GM23248 (cell line): ENCODE results near the gene CTBP2. TPM values are rescaled to one million over a fixed set of nuclear protein-coding genes. Genes with fewer than 3 reads are reported as not detected.

Experiments used
- DNase-seq: peaks from one replicate; pipeline ENCODE4 v3.0.0-alpha.2; 2015
- H2AFZ ChIP-seq: fragments of 200-600 bp; sonication (generic); 2 replicates; pipeline ENCODE4 v1.6.1; 2016; ENCODE audit warnings: antibody characterized with exemption
- H3F3A ChIP-seq: fragments of 200-600 bp; sonication (generic); 2 replicates; pipeline ENCODE4 v1.6.1; 2016; ENCODE audit warnings: mild to moderate bottlenecking, antibody characterized with exemption, mixed run types; ENCODE audit not compliant: insufficient read depth
- H3K27ac ChIP-seq: fragments of 200-600 bp; sonication (generic); 2 replicates; pipeline ENCODE4 v1.5.1; 2016; ENCODE audit warnings: mild to moderate bottlenecking
- H3K27me3 ChIP-seq: fragments of 200-600 bp; sonication (generic); replicated peaks from 2 replicates; pipeline ENCODE4 v1.6.1; 2016; ENCODE audit warnings: mild to moderate bottlenecking; ENCODE audit not compliant: insufficient read depth
- H3K36me3 ChIP-seq: fragments of 200-600 bp; sonication (generic); 2 replicates; pipeline ENCODE4 v1.6.1; 2016; ENCODE audit warnings: low read depth, mild to moderate bottlenecking
- H3K4me1 ChIP-seq: fragments of 200-600 bp; sonication (generic); 2 replicates; pipeline ENCODE4 v1.6.1; 2016; ENCODE audit warnings: mild to moderate bottlenecking; ENCODE audit not compliant: insufficient read depth
- H3K4me2 ChIP-seq: fragments of 200-600 bp; sonication (generic); one replicate; pipeline ENCODE4 v1.6.1; 2016; ENCODE audit warnings: mild to moderate bottlenecking; ENCODE audit not compliant: unreplicated experiment
- H3K4me3 ChIP-seq: fragments of 200-600 bp; sonication (generic); 2 replicates; pipeline ENCODE4 v1.5.1; 2016; ENCODE audit warnings: mild to moderate bottlenecking
- H3K79me2 ChIP-seq: fragments of 200-600 bp; sonication (generic); 2 replicates; pipeline ENCODE4 v1.6.1; 2016; ENCODE audit warnings: mild to moderate bottlenecking; ENCODE audit not compliant: insufficient read depth
- H3K9ac ChIP-seq: fragments of 200-600 bp; sonication (generic); 2 replicates; pipeline ENCODE4 v1.6.1; 2016; ENCODE audit warnings: mild to moderate bottlenecking
- H3K9me2 ChIP-seq: fragments of 200-600 bp; sonication (generic); 2 replicates; pipeline ENCODE4 v1.6.1; 2016; ENCODE audit warnings: mixed run types, mild to moderate bottlenecking, moderate library complexity; ENCODE audit not compliant: insufficient read depth
- H3K9me3 ChIP-seq: fragments of 200-600 bp; sonication (generic); one replicate; pipeline ENCODE4 v1.6.1; 2017; ENCODE audit warnings: low read depth
- H4K20me1 ChIP-seq: fragments of 200-600 bp; sonication (generic); 2 replicates; pipeline ENCODE4 v1.6.0; 2016; ENCODE audit not compliant: insufficient read depth
- EZH2 ChIP-seq: fragments of 200-600 bp; sonication (generic); IDR thresholded peaks from 2 replicates; pipeline ENCODE4 v1.6.1; 2018; ENCODE audit warnings: antibody characterized with exemption, mild to moderate bottlenecking; ENCODE audit not compliant: insufficient read depth, poor library complexity, severe bottlenecking
- EZH2phosphoT487 ChIP-seq: fragments of 200-600 bp; sonication (generic); IDR thresholded peaks from 2 replicates; pipeline ENCODE4 v1.6.1; 2018; ENCODE audit warnings: antibody characterized with exemption, moderate library complexity, mild to moderate bottlenecking, low read depth; ENCODE audit not compliant: insufficient read depth
- WGBS, 2 experiments: methylation state at CpG; one replicate each; pipeline ENCODE4 v1.1.6; 2015 to 2017; ENCODE audit warnings: low lambda C conversion rate in 2 of 2, low coverage in 1 of 2; ENCODE audit errors: missing lambda C conversion rate in 2 of 2; 5-methylcytosine and 5-hydroxymethylcytosine counted together
- in situ Hi-C: fragments of 300-500 bp; cut with MboI; formaldehyde crosslinking; loops from 2 replicates; pipeline ENCODE4 v1.15.0; 2020
- polyA plus RNA-seq: library from polyadenylated mRNA; unstranded; fragments of >200 nt; fragmentation: Nextera tagmentation; extraction: Ambion mirVana; gene quantifications from 2 replicates; pipeline ENCODE4 v1.2.1, GENCODE V29; 2016
- total RNA-seq: library from RNA; depleted of rRNA; stranded (reverse); fragments of >200 nt; shearing (Covaris generic); gene quantifications from 2 replicates; pipeline ENCODE4 v1.2.3, GENCODE V29; 2014

Gene CTBP2
- total and polyA plus RNA-seq, 2 experiments from 2014 or later: 52.0 to 65.5 TPM

GRCh38 chr10:125018576-125019143 is 141.7 kb downstream of the CTBP2 start:
- Histone ChIP-seq H3K27ac (no peak overlapping the region), H3K9me2 (no peaks in the 10 kb centered on the region), H3F3A (no peaks in the 10 kb centered on the region), H2AFZ (no peak overlapping the region), H3K4me1 (no peaks in the 10 kb centered on the region), H4K20me1 (peaks cover 7% of the 10 kb centered on the region; the same call in 1 of the 2 replicates), H3K9ac (no peak overlapping the region), H3K79me2 (peaks cover 100% of the 10 kb centered on the region), H3K4me3 (no peak overlapping the region), H3K36me3 (0 out of 2 replicates have a peak, but pooled peaks cover 4% of the 10 kb centered on the region), H3K27me3 (no peaks in the 10 kb centered on the region), H3K9me3 (no peaks in the 10 kb centered on the region), H3K4me2 (no peak overlapping the region)
- DNase-seq: no peak
- WGBS, 2 experiments: 96 to 97% methylated on average over 9 of the region's 9 CpGs
- no peak for TF ChIP-seq EZH2phosphoT487
- no peak for TF ChIP-seq EZH2
- in situ Hi-C loops: no loop called here

DNA sequence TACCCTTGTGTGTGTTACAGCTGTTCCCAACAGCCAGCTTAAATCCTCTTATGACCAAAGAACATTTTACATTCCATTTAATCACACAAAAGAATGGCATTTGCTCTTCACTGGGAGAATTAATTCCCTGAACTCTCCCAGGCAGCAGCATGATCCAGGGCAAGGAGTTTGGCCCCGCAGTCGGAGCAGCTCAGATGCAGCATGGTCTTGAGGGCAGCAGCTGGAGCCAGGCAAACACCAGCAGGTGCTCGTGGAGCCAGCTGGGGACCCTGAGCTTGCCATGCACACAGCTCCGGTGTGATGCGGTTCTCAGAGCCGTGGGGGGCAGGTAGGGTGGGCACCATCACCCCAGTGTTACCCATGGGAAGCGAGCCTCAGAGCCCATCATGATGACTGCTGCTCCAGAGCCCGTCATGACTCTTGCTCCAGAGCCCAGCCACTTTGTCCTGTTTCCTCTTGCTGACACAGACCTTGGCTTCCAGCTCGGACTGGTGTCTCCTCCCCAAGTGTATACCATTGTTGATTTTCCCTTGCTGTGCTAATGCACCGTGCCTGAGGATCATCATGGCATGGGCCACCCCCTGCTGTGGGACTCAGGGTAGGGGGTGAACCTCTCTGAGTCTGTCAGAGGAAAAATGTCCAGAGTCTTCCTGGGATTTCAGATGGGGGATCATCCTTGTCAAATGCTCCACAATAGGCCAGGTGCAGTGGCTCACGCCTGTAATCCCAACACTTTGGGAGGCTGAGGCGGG is 142.6 kb downstream of the CTBP2 start:
- peaks cover 100% of the 10 kb centered on the region for H3K79me2 ChIP-seq
- no peak for DNase-seq
- no peak overlapping the region for H3K9ac ChIP-seq
- H3K9me2 ChIP-seq: no peaks in the 10 kb centered on the region
- no peak overlapping the region for H3K4me2 ChIP-seq
- TF ChIP-seq EZH2 (no peak), EZH2phosphoT487 (no peak)
- H4K20me1 ChIP-seq: peaks cover 7% of the 10 kb centered on the region; the same call in 1 of the 2 replicates
- no peak overlapping the region for H3K27ac ChIP-seq
- no peak overlapping the region for H2AFZ ChIP-seq
- no peaks in the 10 kb centered on the region for H3K9me3 ChIP-seq
- H3K4me1 ChIP-seq: no peaks in the 10 kb centered on the region
- H3F3A ChIP-seq: no peaks in the 10 kb centered on the region
- no peaks in the 10 kb centered on the region for H3K27me3 ChIP-seq
- WGBS, 2 experiments: 94 to 95% methylated on average over 11 to 12 of the region's 12 CpGs
- H3K4me3 ChIP-seq: no peak overlapping the region
- H3K36me3 ChIP-seq: 0 out of 2 replicates have a peak, but pooled peaks cover 4% of the 10 kb centered on the region
- in situ Hi-C loops: no loop called here

- no peak overlapping the region for H3K4me3 ChIP-seq
- H3K4me2 ChIP-seq: no peak overlapping the region
- H3K4me1 ChIP-seq: no peaks in the 10 kb centered on the region
- H3K27me3 ChIP-seq: no peaks in the 10 kb centered on the region
- in situ Hi-C loops: no loop called here
- H3K79me2 ChIP-seq: peaks cover 100% of the 10 kb centered on the region
- no peak for DNase-seq
- H4K20me1 ChIP-seq: peaks cover 7% of the 10 kb centered on the region; the same call in 1 of the 2 replicates
- H3K9ac ChIP-seq: no peak overlapping the region
- no peak overlapping the region for H3K27ac ChIP-seq
- H3K9me3 ChIP-seq: no peaks in the 10 kb centered on the region
- no peaks in the 10 kb centered on the region for H3F3A ChIP-seq
- H3K9me2 ChIP-seq: no peaks in the 10 kb centered on the region
- no peak overlapping the region for H2AFZ ChIP-seq
- H3K36me3 ChIP-seq: 0 out of 2 replicates have a peak, but pooled peaks cover 4% of the 10 kb centered on the region
- TF ChIP-seq EZH2phosphoT487 (no peak), EZH2 (no peak)
- WGBS, 2 experiments: 85 to 87% methylated on average over 14 of the region's 14 CpGs
These were observed 143.7 kb downstream of the CTBP2 start for GRCh38 chr10:125016611-125017202.

- TF ChIP-seq EZH2phosphoT487 (no peak), EZH2 (no peak)
- Histone ChIP-seq H3K4me1 (no peaks in the 10 kb centered on the region), H3K9ac (no peak overlapping the region), H3K79me2 (peaks cover 100% of the 10 kb centered on the region), H3K36me3 (0 out of 2 replicates have a peak, but pooled peaks cover 4% of the 10 kb centered on the region), H3K27me3 (no peaks in the 10 kb centered on the region), H3K4me3 (no peak overlapping the region), H3K9me3 (no peaks in the 10 kb centered on the region), H2AFZ (no peak overlapping the region), H3K4me2 (no peak overlapping the region), H3K27ac (no peak overlapping the region), H4K20me1 (peaks cover 7% of the 10 kb centered on the region; the same call in 1 of the 2 replicates), H3K9me2 (no peaks in the 10 kb centered on the region), H3F3A (no peaks in the 10 kb centered on the region)
- 58 to 63% methylated on average over 10 of the region's 10 CpGs for whole genome bisulfite sequencing, 2 experiments
- in situ Hi-C loops: no loop called here
- DNase-seq: no peak
These were observed 144.2 kb downstream of the CTBP2 start for GRCh38 chr10:125016123-125016522.
